PC-3 (cell line): Measurements from ENCODE around the gene HEPN1.

ENCODE experiments used
- CTCF ChIP-seq: fragments of 300-600 bp; sonication (generic); conservative IDR thresholded peaks from 2 replicates; pipeline ENCODE4 v1.5.1; 2017; ENCODE audit warnings: antibody characterized with exemption, low read depth, mild to moderate bottlenecking, low read length
- EZH2 ChIP-seq: fragments of 300-600 bp; sonication (generic); IDR thresholded peaks from one replicate; pipeline ENCODE4 v1.6.1; 2017; ENCODE audit warnings: antibody characterized with exemption, mild to moderate bottlenecking, low read length; ENCODE audit not compliant: unreplicated experiment
- EZH2phosphoT487 ChIP-seq: fragments of 300-600 bp; sonication (generic); IDR thresholded peaks from 2 replicates; pipeline ENCODE4 v1.6.1; 2018; ENCODE audit warnings: mild to moderate bottlenecking, antibody characterized with exemption, low read length, borderline replicate concordance

DNA sequence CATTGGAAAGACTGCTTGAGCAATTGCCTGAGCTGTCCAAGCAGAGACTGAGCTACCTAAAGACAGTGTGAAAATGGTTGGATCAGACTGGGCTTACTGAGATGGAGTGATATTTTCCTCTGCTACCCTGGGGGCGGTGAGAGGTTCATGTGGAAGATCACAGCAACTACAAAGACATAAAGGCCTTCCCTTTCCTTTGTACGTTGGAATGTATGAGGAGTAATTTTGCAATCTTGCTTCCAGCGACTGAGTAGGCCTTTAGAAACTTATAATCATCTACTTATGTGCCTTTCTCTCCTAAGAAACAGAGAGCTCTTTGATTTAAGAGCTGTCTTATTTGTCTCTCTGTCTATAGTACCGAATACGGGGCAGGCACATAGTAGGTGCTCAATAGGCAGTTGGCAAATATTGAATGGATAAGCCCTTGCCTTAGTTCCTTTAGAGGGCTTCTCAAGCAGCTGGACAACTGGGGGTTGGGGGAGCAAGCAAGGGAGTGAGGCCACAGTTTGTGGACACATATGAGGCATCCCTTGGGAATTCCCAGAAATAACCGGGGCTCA, 19.2 kb downstream of the HEPN1 start:
- no peak for TF ChIP-seq CTCF
- TF ChIP-seq EZH2phosphoT487: no peak
- no peak for TF ChIP-seq EZH2
